Measurements from ENCODE around the gene MROH2B. TPM values are rescaled to one million over a fixed set of nuclear protein-coding genes. Genes with fewer than 3 reads are reported as not detected.

Gene MROH2B
- polyA plus RNA-seq, 1 donor (not counting 4 experiments of a cell fraction or from before 2014, with no cell fraction given) = not detected

DNA sequence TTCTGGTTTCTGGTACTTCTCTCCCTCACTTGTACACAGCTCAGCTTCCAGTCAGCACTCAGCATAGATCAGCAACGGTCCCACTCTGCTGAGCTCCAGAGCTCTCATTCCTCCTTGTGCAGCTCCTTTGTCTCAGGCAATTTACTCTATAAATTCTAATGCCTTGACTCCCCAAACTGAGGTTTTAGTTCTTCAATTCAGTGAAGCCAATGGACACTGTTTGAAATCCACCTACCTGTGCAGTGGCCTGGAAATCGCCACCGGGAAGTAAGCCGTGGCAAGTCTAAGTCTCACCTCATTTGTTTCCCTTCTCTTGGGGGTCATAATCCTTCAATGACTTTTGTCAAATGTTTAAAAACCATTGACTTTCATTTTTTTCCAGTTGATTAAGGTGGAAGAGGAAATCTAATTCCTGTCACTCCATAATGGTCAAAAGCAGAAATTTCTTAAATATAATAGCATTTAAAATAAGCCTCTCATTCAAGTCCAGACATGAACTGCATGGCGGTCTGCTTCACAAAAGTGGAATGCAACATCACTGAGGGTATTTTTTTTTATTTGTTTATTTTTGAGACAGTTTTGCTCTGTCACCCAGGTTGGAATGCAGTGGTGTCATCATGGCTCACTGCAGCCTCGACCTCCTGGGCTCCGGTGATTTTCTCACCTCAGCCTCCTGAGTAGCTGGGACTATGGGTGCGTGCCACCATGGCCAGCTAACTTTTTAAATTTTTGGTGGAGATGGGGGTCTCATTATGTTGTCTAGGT lies 82.2 kb downstream of the MROH2B start:
- H3K4me1 ChIP-seq (ENCODE audit: control insufficient read depth, extremely low read depth, insufficient read depth, low read length) = peaks cover 4% of the 10 kb centered on the region
- no peaks in the 10 kb centered on the region for H3K9me1 ChIP-seq (ENCODE audit: control insufficient read depth, extremely low read depth, insufficient read depth, low read length)
- no peak overlapping the region for H3K9ac ChIP-seq (ENCODE audit: control insufficient read depth, extremely low read depth, insufficient read depth, low read length)
- no peak overlapping the region for H2AFZ ChIP-seq (ENCODE audit: control insufficient read depth, low read length)
- no peak overlapping the region for H3K4me3 ChIP-seq (ENCODE audit: control insufficient read depth in 2 of 3, extremely low read depth in 1 of 3, insufficient read depth in 2 of 3, low read depth in 1 of 3, low read length in 3 of 3)
- dilution Hi-C loops (cut with MboI; ENCODE audit: extremely low pct_ligation_motif_present, low sequenced_read_pairs) = no loop called here
- H3K9me3 ChIP-seq (ENCODE audit: control insufficient read depth, low read depth, low read length) = no peaks in the 10 kb centered on the region
- no peak overlapping the region for H3K4me2 ChIP-seq (ENCODE audit: control insufficient read depth, extremely low read depth, insufficient read depth, low read depth, low read length)
- TF ChIP-seq CTCF (optimal IDR thresholded peaks at IDR 0.05 in 1 of 3, IDR thresholded peaks at IDR 0.05 in 1 of 3, conservative IDR thresholded peaks at IDR 0.05 in 1 of 3; ENCODE audit: extremely low read depth in 1 of 3, insufficient read depth in 2 of 3, low read length in 3 of 3) (no peak), EZH2 (IDR thresholded peaks at IDR 0.05; ENCODE audit: low read length) (no peak)
- DNase-seq (ENCODE audit: low read depth, low spot score) = no peak
- H3K27me3 ChIP-seq (ENCODE audit: control insufficient read depth, extremely low read depth, insufficient read depth, low read length) = no peaks in the 10 kb centered on the region
- FAIRE-seq = no peak
- H4K20me1 ChIP-seq (ENCODE audit: control insufficient read depth, extremely low read depth, insufficient read depth, low read length) = no peaks in the 10 kb centered on the region
- no peaks in the 10 kb centered on the region for H3K36me3 ChIP-seq (ENCODE audit: control insufficient read depth in 2 of 2, extremely low read depth in 1 of 2, insufficient read depth in 2 of 2, low read length in 2 of 2)
- H3K79me2 ChIP-seq (ENCODE audit: control insufficient read depth, insufficient read depth, low read length) = no peaks in the 10 kb centered on the region
- H3K27ac ChIP-seq (ENCODE audit: control insufficient read depth, insufficient read depth, low read length) = no peak overlapping the region

DNA sequence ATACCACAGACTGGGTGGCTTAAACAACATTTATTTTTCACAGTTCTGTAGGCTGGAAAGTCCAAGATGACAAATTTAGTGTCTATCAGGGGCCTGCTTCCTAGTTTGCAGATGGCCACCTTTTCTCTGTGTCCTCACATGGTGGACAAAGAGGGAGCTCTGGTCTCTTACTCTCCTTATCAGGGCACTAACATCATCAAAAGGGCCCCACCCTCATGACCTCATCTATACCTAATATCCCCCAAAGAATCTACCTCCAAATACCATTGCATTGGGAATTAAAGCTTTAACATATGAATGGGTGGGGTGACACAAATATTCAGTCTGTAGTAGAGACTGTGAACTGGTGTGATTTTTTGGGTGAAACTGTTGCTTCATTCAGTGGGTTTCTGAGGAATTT lies 83.8 kb downstream of the MROH2B start:
- DNase-seq (ENCODE audit: low read depth, low spot score) (no peak), FAIRE-seq (no peak)
- Histone ChIP-seq H3K9me1 (ENCODE audit: control insufficient read depth, extremely low read depth, insufficient read depth, low read length) (no peaks in the 10 kb centered on the region), H3K36me3 (ENCODE audit: control insufficient read depth in 2 of 2, extremely low read depth in 1 of 2, insufficient read depth in 2 of 2, low read length in 2 of 2) (no peaks in the 10 kb centered on the region), H3K9ac (ENCODE audit: control insufficient read depth, extremely low read depth, insufficient read depth, low read length) (no peak overlapping the region), H3K4me1 (ENCODE audit: control insufficient read depth, extremely low read depth, insufficient read depth, low read length) (peaks cover 4% of the 10 kb centered on the region), H2AFZ (ENCODE audit: control insufficient read depth, low read length) (no peak overlapping the region), H3K27me3 (ENCODE audit: control insufficient read depth, extremely low read depth, insufficient read depth, low read length) (no peaks in the 10 kb centered on the region), H3K4me3 (ENCODE audit: control insufficient read depth in 2 of 3, extremely low read depth in 1 of 3, insufficient read depth in 2 of 3, low read depth in 1 of 3, low read length in 3 of 3) (no peak overlapping the region), H3K79me2 (ENCODE audit: control insufficient read depth, insufficient read depth, low read length) (no peaks in the 10 kb centered on the region), H4K20me1 (ENCODE audit: control insufficient read depth, extremely low read depth, insufficient read depth, low read length) (no peaks in the 10 kb centered on the region), H3K9me3 (ENCODE audit: control insufficient read depth, low read depth, low read length) (no peaks in the 10 kb centered on the region), H3K27ac (ENCODE audit: control insufficient read depth, insufficient read depth, low read length) (no peak overlapping the region), H3K4me2 (ENCODE audit: control insufficient read depth, extremely low read depth, insufficient read depth, low read depth, low read length) (no peak overlapping the region)
- dilution Hi-C loops (cut with MboI; ENCODE audit: extremely low pct_ligation_motif_present, low sequenced_read_pairs) = no loop called here
- TF ChIP-seq EZH2 (IDR thresholded peaks at IDR 0.05; ENCODE audit: low read length) (no peak), CTCF (optimal IDR thresholded peaks at IDR 0.05 in 1 of 3, IDR thresholded peaks at IDR 0.05 in 1 of 3, conservative IDR thresholded peaks at IDR 0.05 in 1 of 3; ENCODE audit: extremely low read depth in 1 of 3, insufficient read depth in 2 of 3, low read length in 3 of 3) (no peak)
